ENCODE results near the gene SIRT7. TPM values are rescaled to one million over a fixed set of nuclear protein-coding genes. Genes with fewer than 3 reads are reported as not detected.
"Not testable (repeated sequence)": the region's sequence is repeated elsewhere in the genome, so short reads cannot be mapped to it uniquely, and the experiment has no call there.

The SIRT7 gene
- total RNA-seq, 6 experiments from 2014 or later = 16.2 to 20.7 (median 18.5) TPM

DNA sequence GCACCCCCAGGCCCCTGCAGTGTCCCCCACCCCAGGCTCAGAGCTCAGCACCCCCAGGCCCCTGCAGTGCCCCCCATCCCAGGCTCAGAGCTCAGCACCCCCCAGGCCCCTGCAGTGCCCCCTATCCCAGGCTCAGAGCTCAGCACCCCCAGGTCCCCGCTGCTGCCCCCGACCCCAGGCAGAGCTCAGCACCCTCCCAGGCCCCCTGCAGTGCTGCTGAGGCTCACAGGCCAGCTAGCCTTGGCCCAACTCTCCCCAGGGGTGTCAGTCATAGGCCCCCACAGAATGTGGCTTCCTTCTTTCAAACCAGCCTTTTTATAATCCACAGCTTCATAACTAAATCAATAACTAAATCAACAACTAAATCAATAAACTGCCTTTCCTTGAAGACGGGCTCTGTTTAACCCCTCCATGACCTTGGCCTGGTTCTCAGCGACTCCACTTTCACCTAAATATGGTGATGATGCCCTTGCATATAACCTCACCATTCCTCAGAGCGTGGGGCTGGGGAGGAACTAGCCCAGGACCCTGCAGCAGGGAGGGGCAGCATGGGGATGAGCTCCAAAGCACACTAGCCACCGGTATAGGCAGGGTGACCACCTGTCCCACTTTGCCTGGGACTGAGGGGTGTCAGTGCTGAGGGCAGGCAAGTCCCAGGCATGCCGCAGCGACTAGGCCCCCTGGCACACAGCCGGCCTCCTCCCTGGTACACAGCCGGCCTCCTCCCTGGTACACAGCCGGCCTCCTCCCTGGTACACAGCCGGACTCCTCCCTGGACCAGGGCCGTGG, 38.0 kb upstream of the SIRT7 start:
- H3K9me3 Mint-ChIP-seq = no peaks in the 10 kb centered on the region
- no peaks in the 10 kb centered on the region for H3K4me1 Mint-ChIP-seq (ENCODE audit: low read depth)
- H3K27me3 Mint-ChIP-seq (ENCODE audit: insufficient read depth) = peaks cover 6% of the 10 kb centered on the region
- no peaks in the 10 kb centered on the region for H3K36me3 Mint-ChIP-seq (ENCODE audit: low read depth)
- DNase-seq = no peak
- no peak overlapping the region for H3K4me3 Mint-ChIP-seq
- H3K27ac Mint-ChIP-seq = no peak overlapping the region
- TF ChIP-seq, protein P1, sequence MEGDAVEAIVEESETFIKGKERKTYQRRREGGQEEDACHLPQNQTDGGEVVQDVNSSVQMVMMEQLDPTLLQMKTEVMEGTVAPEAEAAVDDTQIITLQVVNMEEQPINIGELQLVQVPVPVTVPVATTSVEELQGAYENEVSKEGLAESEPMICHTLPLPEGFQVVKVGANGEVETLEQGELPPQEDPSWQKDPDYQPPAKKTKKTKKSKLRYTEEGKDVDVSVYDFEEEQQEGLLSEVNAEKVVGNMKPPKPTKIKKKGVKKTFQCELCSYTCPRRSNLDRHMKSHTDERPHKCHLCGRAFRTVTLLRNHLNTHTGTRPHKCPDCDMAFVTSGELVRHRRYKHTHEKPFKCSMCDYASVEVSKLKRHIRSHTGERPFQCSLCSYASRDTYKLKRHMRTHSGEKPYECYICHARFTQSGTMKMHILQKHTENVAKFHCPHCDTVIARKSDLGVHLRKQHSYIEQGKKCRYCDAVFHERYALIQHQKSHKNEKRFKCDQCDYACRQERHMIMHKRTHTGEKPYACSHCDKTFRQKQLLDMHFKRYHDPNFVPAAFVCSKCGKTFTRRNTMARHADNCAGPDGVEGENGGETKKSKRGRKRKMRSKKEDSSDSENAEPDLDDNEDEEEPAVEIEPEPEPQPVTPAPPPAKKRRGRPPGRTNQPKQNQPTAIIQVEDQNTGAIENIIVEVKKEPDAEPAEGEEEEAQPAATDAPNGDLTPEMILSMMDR (IDR thresholded peaks at IDR 0.05) = no peak

DNA sequence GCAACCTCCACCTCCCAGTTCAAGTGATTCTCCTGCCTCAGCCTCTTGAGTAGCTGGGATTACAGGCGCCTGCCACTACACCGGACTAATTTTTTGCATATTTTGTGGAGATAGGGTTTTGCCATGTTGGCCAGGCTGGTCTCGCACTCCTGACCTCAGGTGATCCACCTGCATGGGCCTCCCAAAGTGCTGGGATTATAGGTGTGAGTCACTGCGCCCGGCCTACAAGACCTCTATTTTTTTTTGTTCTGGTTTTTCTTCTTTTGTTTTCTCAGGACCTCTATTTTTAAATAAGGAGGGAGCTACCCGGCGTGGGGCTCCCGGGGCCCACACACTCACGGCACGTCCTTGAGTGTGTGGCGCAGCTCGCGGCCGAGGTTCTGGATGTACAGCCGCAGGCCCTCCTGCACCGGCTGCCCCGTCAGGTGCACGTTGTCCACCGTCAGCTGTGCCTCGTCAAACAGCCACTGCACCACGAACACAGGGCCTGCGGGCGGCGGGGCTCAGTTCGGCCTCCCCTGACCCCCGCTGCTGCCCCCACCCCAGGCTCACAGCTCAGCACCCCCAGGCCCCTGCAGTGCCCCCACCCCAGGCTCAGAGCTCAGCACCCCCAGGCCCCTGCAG, 37.2 kb upstream of the SIRT7 start:
- H3K27ac Mint-ChIP-seq = no peak overlapping the region
- H3K9me3 Mint-ChIP-seq = no peaks in the 10 kb centered on the region
- H3K4me1 Mint-ChIP-seq (ENCODE audit: low read depth) = no peaks in the 10 kb centered on the region
- H3K27me3 Mint-ChIP-seq (ENCODE audit: insufficient read depth) = peaks cover 6% of the 10 kb centered on the region
- no peaks in the 10 kb centered on the region for H3K36me3 Mint-ChIP-seq (ENCODE audit: low read depth)
- H3K4me3 Mint-ChIP-seq = no peak overlapping the region
- DNase-seq = no peak
- TF ChIP-seq, protein P1 (IDR thresholded peaks at IDR 0.05) = no peak

DNA sequence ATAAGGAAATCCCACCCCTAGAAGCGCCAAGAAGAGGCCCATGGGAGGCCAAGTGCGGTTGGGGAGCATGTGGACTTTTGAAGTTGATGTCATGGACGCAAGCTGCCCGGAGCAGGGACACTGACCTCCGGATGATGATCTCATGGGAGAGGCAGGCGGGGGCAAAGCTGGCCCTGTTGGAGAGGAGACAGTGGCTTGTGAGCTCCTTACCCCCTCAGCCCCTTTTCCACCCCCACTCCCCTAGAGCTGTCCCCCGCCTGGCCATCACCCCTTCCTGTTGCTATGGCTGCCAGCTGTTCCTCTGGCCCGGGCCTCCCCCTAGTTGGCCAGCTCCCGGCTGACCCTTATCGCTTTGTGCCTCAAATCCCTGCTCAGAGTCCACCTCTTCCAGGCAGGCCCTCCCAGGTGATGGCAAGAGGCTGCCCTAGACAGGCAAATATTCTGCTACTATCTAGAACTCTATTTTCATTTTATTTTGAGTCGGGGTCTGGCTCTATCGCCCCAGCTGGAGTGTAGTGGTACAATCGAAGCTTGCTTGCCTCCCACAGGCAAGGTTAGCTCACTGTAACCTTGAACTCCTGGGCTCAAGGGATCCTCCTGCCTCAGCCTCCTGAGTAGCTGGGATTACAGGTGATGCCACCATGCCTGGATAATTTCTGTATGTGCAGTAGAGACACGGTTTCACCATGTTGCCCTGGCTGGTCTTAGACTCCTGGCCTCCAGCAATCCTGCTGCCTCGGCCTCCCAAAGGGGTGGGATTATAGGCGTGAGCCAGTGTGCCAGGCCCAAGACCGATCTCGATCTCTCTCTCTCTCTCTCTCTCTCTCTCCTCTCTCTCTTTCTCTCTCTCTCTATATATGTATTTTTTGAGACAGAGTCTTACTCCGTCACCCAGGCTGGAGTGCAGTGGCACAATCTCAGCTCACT, 36.4 kb upstream of the SIRT7 start:
- no peak for DNase-seq
- Mint-ChIP-seq H3K4me1 (ENCODE audit: low read depth) (no peaks in the 10 kb centered on the region), H3K36me3 (ENCODE audit: low read depth) (no peaks in the 10 kb centered on the region), H3K4me3 (no peak overlapping the region), H3K9me3 (no peaks in the 10 kb centered on the region), H3K27ac (no peak overlapping the region), H3K27me3 (ENCODE audit: insufficient read depth) (peaks cover 6% of the 10 kb centered on the region)
- TF ChIP-seq, protein P1 (IDR thresholded peaks at IDR 0.05) = no peak

DNA sequence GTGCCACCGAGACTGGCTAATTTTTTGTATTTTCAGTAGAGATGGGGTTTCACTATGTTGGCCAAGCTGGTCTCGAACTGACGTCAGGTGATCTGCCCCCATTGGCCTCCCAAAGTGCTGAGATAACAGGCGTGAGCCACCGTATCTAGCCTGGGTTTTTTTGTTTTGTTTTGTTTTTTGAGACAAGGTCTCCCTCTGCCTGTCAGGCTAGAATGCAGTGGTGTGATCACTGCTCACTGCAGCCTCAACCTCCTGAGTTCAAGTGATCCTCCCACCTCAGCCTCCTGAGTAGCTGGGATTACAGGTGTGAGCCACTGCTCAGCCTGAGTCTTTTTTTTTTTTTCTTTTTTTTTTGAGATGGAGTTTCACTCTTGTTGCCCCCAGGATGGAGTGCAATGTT, 35.5 kb upstream of the SIRT7 start:
- not testable (repeated sequence) for H3K4me1 Mint-ChIP-seq (ENCODE audit: low read depth); H3K4me3 Mint-ChIP-seq; H3K9me3 Mint-ChIP-seq

DNA sequence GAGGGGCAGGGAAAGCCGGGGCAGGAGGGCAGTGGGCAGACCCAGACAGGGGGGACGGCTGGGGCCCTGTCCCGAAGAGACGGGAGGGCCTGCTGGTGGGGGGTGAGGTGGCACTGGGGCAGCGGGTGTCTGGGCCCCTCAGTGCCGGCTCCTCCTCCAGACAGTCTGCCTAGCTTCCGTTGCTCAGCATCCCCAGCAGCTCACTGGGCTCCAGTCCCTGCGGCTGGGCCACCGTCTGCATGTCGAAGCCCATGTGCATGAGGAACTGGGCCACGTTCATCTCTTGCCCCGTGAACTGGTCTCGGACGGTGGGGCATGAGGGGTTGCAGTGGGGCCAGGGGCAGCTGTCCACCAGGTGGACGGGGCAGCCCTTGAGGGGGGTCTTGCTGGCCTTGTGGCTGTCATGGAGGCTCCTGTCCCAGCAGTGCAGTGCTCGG, 34.8 kb upstream of the SIRT7 start:
- Mint-ChIP-seq H3K9me3 (no peaks in the 10 kb centered on the region), H3K36me3 (ENCODE audit: low read depth) (no peaks in the 10 kb centered on the region), H3K4me1 (ENCODE audit: low read depth) (no peaks in the 10 kb centered on the region), H3K27me3 (ENCODE audit: insufficient read depth) (peaks cover 8% of the 10 kb centered on the region), H3K27ac (no peak overlapping the region), H3K4me3 (no peak overlapping the region)
- DNase-seq = no peak
- TF ChIP-seq, protein P1 (IDR thresholded peaks at IDR 0.05) = no peak

More for the DNA sequence above, 35.5 kb upstream of the SIRT7 start:
- not testable (repeated sequence) for DNase-seq; H3K27me3 Mint-ChIP-seq (ENCODE audit: insufficient read depth); H3K27ac Mint-ChIP-seq; H3K36me3 Mint-ChIP-seq (ENCODE audit: low read depth)
